Dedifferentiated amniotic fluid mesenchymal stem cell (primary cell): ENCODE results near the gene SCUBE3.

ENCODE experiments used
- DNase-seq: peaks from one replicate; pipeline ENCODE4 v3.0.0-alpha.2; 2016; ENCODE audit errors: extremely low spot score

SCUBE3 gene

DNA sequence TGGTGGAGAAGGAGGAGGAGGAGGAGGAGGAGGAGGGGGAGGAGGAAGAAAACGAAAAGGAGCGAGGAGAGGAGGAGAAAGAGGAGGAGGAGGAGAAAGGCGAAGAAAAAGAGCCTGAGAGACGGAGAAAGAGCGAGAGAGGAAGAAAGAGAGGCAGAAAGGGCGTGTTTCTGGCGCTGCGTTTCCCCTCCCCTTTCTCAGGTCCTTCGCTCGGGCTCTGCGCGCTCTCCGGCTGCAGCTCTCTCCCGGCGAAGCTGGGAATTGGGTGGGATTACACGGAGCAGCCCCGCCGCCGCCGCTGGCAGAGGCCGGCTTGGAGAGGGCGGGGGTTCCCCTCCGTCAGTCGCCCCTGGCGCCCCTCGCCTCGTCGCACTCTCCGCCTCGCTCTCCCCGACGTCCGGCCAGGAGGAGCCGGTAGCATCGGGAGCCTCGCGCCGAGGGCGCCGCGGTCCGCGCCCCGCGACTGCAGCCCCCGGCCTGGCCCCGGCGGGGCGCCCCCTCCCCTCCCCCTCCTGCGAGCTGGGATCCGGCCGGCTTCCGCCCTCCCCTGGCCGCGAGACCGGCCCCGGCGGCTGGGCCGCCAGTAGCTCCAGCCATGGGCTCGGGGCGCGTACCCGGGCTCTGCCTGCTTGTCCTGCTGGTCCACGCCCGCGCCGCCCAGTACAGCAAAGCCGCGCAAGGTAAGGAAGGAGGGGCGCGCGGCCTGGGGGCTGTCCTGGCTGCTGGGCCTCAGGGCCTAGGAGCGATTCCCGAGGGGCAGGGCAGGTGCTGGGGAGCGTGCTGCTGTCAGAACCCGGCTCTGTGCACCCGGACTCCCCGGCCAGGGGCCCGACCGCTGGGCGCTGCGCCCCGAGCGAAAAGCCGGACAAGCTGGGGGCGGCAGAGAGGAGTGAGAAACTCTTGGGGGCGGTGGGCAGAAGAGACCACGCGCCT is at the start of gene SCUBE3:
Gene SCUBE3 (plus strand): TSS at position 133 of the 933 bp plus-strand sequence. CDS start 463 bp downstream, at position 596.
- no peak for DNase-seq

DNA sequence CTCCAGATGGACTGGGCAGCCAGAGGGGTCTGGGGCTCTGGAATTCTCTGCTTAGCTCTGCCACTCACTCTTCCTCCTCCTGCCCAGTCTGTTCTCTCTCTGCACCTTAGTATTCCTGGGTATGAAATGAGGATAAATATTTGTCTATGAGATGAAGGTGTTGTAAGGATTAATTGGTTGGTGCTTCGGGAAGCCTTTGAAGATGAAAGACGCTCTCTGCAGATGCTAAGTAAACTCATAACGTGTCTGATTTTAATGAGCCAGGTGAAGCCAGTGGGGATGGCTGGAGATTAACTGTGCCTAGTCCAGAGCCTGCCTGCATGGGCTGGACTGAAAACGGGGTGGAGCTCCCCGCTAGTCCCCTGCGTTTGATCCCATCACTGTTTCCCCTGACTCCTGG is 49.5 kb upstream of the SCUBE3 start:
- DNase-seq, result no peak

DNA sequence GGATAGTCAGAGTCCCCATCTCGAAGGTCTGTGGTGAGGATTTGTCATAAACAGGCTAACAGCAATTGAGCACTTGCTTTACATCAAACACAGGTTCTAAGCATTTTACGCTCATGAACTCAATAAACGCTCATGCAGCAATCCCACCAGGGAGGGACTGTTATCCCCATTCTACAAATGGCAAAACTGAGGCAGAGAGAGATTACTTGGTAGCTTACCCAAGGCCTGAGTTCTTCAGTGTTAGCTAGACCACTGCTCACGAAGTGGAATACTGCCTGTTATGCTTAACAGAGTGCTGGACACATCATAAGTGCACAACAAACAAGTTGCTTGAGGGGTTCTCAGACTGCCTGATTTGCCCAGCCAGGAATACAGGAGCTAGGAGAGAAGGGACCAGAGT is 48.9 kb upstream of the SCUBE3 start:
- no peak for DNase-seq

DNA sequence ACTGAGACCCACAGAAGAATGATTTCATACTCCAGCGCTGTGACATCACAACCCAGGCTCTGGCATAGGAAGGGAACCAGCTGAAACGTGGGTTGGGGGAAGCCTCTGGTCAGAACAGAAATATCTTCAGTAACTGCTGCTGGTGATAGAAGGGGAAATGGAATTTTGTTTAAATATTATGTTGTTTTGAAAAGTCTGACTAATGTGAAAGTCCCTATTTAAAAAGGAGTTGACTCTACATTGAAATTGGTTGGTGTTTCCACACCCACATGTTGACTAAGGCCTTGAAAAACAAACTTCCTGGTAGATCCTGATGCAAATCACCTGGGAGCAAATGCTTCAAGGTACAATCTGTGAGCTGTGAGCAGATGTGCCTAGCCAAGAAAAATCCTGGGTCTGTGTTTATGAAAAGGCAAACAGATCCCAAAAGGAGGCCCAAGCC is 48.1 kb upstream of the SCUBE3 start:
- DNase-seq, result no peak

DNA sequence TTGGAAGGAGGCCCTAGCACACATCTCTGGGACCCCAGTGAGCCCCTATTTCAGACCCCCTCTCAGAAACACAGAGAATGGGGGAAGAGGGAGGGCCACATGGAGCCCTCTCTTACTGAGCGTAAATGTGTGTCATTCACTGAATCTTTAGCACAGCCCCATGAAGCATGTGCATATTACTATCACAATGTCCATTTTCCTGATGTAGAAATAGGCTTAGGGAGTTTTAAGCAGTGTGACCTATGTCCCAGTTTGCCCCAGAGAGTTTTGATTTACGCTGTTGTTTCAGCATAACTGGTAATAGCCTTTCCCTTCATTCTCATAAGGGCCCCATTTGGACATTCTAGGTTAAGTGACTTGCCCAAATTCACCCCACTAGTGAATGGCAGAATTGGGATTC is 47.6 kb upstream of the SCUBE3 start:
- DNase-seq, result no peak

DNA sequence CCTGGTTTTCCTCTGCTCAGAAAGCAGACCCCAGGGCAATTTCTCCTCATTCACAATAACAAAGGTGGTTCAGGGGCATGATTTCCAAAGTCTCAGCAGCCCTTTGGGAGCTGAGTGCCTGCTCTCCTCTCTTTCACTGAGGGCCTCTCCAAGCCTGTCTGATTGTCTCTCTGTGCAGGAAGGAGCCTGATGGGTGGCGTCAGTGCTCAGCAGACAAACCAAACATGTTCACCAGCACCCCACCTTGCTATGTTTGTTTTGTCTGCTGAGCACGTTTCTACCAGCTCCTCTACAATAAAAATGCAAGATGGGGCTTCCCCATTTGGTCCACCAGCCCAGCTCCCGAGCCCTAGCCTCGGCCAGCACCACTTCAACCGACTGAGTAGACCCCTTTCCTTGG is 47.2 kb upstream of the SCUBE3 start:
- no peak for DNase-seq

DNA sequence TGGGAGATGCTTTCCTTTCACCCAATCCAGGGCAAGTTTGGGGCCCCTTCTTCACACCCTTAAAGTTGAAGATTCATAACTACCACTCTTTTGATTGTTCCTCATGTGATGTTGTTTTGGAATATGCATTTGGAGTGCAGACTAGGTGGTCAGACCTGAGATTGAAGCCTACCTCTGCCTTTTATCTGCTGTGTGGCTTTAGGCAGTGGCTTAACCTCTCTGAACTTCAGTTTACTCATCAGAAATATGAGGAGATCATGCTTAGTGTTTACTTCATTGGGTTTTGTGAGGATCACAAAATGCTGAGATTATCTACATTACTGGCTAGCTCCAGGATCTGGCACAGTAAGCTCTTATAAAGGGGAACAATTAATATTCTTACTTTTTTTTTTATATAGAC is 46.3 kb upstream of the SCUBE3 start:
- DNase-seq, result no peak

DNA sequence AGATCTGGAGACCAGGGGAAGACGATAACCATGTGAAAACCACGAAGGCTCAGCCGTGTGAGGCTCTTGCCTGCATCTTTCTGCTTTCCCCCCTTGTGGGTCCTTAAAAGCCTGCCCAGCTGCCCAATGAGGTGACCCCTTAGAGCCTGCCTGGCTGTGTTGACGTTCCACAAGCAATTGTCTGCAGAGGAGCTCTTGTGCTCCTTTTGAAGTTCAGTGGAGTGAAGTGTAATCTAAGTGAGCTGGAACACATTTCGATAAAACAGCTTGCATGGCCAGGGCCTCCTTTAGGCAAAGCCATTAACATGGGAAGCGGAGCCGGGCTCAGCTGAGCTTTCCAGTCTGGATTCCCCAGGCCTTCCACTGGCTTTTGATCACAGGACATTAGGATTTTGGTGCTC is 45.3 kb upstream of the SCUBE3 start:
- DNase-seq, result no peak

DNA sequence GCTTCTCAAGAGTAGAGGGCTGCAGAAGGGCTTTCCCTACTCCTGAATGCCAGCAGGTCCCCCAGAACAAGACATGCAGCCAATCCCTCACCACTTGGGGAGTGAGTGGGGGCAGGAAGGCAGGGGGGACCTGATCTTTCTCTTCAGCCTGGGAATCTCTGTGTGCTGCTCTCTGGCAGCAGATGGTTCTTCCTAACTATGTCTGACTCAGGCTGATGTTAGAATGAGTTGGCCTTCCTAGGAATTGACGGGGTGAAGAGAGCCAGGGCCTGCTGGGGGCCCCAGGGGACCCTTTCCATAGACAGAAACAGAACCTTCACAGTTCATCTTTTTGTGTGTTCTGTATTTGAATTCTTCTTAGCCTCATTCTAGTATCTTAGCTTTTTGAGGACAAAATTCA is 43.6 kb upstream of the SCUBE3 start:
- no peak for DNase-seq

DNA sequence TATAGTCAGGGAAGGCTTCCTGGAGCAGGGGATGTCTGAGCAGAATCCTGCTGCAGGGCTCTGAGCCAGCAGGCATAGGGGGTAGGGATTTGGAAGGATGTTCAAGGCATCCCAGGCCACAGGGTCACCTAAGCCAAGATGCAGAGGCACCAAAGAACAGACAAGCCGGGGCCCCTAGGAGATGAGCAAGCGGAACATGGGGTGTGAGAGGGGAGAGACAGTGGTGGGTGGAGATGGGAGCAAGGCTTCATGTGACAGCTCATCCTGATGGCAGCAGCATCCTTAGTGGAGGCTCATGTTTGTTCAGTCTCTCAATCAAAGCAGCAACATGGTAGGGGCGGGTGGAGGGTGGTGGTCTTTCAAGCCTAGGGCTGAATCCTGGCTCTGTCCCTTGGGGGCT is 42.9 kb upstream of the SCUBE3 start:
- DNase-seq, result no peak

DNA sequence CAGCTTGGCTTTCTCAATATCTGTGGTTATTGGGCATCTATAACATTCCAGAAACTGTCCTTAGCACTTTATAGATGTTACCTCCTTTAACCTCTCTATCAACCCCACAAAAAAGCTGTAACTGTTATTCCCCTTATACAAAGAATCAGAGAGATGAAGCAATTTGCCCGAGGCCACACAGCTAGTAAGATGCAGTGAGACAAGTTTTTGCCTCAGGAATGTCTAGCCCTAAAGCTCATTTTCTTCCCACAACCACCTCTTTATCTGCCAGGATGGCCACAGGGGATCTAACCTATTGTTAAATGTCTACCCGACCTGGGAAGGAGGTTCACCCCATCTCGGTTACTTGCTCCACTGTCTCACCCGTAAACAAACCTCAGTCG is 40.7 kb upstream of the SCUBE3 start:
- no peak for DNase-seq

DNA sequence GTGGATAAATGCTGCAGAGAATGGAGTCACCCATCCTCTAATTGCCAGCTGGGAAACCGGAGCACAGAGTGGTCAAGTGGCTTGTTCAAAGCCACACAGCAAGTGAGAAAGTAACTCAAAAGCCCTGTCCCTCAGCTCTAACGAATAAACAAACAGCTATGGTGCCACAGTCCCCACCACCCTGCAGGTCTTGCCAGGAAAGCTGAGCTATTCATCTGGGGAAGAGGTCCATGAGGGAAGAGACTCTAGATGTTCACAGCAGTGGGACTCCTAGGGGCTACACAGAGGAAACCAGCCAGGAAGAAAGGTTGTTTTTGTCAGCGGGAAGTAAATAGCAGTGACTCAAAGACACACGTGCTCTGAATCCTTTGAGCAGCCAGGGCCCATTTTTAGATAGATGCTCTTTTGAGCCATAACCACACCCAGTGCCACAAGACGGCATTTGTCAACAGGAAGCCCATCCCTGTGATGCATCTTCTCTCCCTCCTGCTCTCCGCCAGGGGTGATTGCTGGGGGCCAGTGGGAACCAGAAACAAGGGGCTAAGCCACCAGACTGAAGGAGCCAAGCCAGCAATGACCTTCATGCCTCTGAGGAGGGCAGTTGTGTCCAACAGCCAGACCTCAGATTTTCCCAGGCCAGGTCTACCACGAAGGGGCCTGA is 40.2 kb upstream of the SCUBE3 start:
- no peak for DNase-seq

DNA sequence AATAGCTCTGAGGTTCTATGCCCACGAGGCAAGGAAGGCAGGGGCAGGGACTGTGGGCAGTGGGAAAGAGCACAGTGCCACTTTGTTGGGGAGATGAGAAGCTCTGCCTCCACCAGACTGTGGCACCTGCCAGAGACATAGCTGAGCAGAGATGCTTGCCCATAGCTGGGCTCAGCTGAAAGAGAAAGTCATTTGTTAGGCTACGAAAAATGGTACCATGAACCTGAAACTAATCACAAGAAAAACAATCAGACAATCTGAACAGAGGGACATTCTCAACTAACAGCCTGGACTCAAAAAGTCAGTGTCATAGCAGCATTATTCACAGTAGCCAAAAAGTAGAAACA is 39.7 kb upstream of the SCUBE3 start:
- no peak for DNase-seq

DNA sequence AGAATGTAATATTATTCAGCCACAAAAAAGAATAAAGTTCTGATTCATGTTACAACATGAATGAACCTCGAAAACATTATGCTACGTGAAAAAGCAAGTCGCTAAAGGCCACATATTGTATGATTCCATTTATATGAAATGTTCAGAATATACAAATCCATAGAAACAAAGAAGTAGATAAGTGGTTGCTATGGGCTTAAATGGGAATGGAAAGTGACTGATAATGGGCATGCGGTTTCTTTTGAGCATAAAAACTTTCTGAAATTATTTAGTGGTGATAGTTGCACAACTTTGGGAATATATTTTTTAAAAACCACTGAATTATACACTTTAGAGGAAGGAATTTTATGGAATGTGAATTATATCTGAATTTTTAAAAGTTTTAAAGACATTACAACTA is 39.3 kb upstream of the SCUBE3 start:
- no peak for DNase-seq

DNA sequence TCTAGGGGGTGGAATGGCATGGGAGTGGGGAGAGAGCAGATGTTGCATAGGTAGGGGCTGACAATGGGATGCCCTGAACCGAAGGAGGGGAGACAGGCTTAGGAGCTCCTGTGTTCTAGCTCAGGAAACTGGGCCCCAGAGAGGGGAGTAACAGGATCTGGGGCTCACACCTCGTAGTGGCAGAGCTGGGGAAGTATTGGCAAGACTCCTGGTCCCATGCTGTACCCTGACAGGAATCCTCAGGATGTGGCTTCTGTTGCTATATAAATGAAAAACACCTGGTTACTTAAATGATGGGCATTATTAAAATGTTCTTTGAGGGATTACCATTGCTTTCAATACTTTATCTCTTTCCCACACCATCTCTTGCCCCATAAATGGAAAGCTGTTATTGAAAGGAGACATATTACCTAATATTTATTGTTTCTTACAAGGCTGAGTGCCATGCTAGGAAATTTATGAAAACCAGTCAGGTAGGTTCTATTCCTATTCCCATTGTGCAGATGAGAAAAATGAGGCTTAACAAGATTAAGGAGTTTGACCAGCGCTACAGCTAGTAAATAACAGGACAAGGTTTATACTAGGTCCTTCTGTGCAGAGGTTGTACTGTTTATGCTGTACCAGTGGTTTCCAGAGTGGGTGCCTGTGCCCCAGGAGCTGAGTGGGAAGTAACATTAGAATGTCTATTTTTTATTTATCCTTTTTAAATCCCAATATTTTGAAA is 37.3 kb upstream of the SCUBE3 start:
- DNase-seq, result no peak

DNA sequence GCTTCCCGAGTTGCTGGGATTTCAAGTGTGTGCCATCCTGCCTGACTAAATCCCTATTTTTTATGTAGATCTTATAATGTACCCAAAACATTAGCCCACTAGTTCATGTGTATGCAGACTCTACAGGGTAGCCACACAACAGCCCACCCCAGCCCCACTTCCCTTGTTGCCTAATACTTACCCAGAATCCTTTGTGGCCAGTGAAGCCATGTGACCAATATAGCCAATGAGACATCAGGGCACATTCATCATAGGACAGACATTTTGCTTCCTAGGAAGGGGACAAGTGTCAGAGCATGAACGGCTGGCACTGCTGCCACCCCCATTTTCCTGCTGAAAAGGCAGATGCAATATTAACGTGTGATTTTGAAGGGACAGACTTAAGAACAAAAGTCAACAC is 36.6 kb upstream of the SCUBE3 start:
- no peak for DNase-seq

DNA sequence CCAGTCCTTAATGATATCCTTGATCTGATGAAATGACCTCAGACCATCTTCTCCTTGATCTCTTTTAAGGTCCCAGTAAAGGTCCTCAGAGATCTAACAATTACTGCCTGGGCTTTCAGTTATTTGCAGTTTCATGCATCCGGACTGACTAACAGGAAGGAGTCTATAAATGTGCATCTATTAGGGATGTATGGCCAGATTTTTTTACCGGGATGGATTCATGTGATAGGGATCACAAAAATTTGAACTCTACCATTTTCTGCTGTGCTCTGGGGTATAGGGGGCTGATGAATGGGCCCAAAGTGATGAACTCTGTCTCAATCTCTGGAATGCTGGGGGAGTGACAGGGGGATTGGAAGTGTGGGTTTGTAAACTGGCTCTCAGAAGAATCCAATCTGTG is 36.2 kb upstream of the SCUBE3 start:
- no peak for DNase-seq

DNA sequence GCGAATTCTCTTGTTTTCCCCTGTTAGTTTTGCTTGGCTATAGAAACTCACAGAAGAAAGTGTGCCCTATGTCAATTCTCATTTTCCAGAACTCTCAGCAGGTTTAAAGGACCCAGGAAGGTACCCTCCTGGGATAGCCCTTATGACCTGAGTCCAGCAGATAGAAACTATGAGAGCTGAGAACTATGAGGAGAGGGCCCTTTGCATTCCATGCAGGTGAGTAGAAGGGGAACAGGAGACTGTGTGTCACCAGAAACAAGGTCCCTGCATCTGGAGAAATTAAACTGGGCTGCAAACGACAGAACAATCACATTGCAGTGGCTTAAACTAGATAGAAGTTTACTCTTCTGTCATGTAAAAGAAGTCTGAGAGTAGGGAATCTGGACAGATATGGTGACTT is 35.7 kb upstream of the SCUBE3 start:
- no peak for DNase-seq

DNA sequence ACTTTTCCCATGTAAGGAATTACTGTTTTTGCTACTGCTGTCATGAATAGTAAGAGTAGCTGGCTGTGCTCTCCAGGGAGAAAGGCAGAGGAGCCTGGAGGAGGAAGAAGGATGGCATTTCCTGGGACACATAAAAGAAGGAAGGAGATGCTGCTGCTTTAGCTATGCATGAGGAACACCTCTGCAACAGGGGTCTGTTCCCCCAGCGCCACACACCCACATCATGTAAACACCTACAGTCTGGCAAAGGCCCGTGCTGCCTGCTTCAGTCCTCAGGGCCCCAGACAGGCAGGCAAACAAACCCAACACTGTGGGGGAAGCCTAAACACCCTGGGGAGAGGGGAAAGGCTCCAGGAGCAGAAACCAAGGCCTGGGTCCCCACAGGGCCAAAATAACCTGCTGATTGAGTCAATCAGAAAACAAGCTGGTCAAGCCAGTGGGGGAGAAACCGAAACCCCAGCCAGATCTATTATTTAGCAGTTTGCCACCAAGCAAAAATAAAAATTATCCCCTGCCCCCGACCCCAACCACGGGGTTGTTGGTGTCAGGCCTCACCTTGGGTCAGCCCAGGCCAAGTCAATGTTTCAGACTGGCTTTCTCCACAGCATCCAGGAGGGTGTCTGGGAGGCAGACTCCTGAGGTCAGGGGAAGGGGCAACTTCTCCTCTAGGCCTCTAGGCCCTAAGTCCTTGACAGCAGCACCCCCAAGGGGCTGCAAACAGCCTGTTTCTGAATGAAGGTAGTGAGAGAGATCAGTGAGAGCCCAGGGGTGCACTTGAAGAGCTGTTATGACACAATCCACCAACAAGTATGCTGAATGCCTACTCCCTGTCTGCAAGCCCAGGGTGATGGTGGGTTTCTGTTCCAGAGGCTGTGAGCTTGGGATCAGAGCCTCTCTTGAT is 34.6 kb upstream of the SCUBE3 start:
- no peak for DNase-seq

DNA sequence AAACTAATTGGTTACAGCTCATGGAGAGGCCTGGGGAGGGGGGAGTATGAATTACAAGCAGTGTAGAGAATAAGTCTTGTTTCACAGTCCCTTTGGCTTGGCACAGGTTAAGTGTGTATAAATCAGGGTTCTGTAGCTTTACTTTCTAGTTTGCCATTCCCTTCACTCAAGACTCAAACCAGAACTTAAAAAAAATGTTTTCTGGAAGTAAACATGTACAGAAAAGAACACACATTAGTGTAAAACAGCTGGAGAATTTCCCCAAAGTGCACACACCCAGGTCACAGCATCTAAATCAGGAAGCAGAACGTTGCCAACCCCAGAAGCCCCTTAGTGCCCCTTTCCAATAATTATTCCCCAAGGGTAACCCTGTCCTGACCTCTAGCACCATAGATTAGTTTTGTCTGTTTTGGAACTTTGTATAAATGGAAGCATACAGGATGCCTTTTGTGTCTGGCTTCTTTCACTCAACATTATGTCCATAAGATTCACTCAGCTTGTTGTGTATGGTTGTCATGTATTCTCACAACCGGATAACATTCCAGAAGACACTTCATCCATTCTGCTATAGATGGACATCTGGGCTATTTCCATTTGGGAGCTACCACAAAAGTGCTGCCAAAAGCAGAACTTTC is 33.7 kb upstream of the SCUBE3 start:
- DNase-seq, result no peak

DNA sequence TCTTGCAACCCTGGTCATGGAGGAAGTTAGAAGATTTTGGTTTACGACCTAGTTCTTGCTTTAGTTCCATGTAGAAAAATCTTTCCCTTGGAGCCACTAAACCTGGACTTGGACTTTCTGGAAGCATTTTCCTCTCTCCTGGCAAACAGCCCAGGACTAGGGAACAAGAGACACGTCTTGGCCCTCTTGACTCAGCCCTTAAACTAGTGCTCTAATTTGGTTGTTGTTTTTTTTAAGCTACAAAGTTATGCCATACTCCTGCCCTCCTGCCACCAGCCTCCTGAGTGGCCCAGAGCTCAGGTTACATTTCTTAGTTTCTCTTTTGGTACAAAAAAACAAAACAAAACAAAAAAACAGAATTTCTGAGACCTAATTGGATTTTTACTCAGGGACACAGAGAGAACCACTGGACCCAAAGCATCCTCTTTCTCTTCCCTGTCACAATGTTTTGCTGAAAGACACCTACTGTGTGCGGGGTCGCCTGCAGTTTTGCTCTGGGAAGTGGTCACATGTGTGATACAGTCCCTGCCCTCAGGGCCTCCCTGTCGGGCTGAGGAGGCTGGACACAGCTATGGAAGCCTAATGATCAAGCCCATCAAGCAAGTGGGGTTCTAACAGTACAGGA is 32.3 kb upstream of the SCUBE3 start:
- peak; percentile 41 for DNase-seq
